ENCODE data around the gene LRRC4B. TPM values are rescaled to one million over a fixed set of nuclear protein-coding genes. Genes with fewer than 3 reads are reported as not detected.
"Not testable (repeated sequence)": the region's sequence is repeated elsewhere in the genome, so short reads cannot be mapped to it uniquely, and the experiment has no call there.

Gene LRRC4B
- total RNA-seq, 1 experiment from 2014 or later = 0.54 TPM

GRCh38 chr19:50607388-50607787 is 39.2 kb upstream of the LRRC4B start:
- no peaks in the 10 kb centered on the region for H3K36me3 Mint-ChIP-seq (ENCODE audit: insufficient read depth, unreplicated experiment)
- BruUV-seq (replicated peaks) = no TSS peak
- Histone ChIP-seq H3K4me1 (no peaks in the 10 kb centered on the region), H3K27me3 (replicated peaks; ENCODE audit: control insufficient read depth, insufficient read depth, low read length) (no peaks in the 10 kb centered on the region), H3K36me3 (ENCODE audit: control insufficient read depth, insufficient read depth, low read length) (no peaks in the 10 kb centered on the region), H3K9me3 (no peaks in the 10 kb centered on the region), H3K4me3 (ENCODE audit: low read depth, low read length) (no peak overlapping the region)
- ChIA-PET CTCF (no interaction called here), POLR2A (no interaction called here)
- no peak overlapping the region for H3K27ac Mint-ChIP-seq (ENCODE audit: unreplicated experiment)
- TF ChIP-seq CTCF (IDR thresholded peaks at IDR 0.05; ENCODE audit: insufficient read depth in 1 of 2, low read depth in 1 of 2, low read length in 1 of 2, severe bottlenecking in 1 of 2, unreplicated experiment in 1 of 2) = no peak
- no peak for DNase-seq
- intact Hi-C loops (cut with micrococcal nuclease; ENCODE audit: unreplicated experiment) = no loop called here
- peaks cover 10% of the 10 kb centered on the region for H3K27me3 Mint-ChIP-seq (ENCODE audit: insufficient read depth, unreplicated experiment)
- no peaks in the 10 kb centered on the region for H3K4me1 Mint-ChIP-seq (ENCODE audit: low read depth, unreplicated experiment)
- peaks cover 13% of the 10 kb centered on the region for H3K9me3 Mint-ChIP-seq (ENCODE audit: unreplicated experiment)
- no peak overlapping the region for H3K4me3 Mint-ChIP-seq (ENCODE audit: unreplicated experiment)

GRCh38 chr19:50606059-50606836 is 38.0 kb upstream of the LRRC4B start:
- H3K4me3 Mint-ChIP-seq (ENCODE audit: unreplicated experiment); H3K4me1 Mint-ChIP-seq (ENCODE audit: low read depth, unreplicated experiment); H3K27me3 ChIP-seq (replicated peaks; ENCODE audit: control insufficient read depth, insufficient read depth, low read length); CTCF ChIA-PET; POLR2A ChIA-PET; H3K9me3 ChIP-seq; H3K36me3 ChIP-seq (ENCODE audit: control insufficient read depth, insufficient read depth, low read length); H3K4me1 ChIP-seq; H3K27ac Mint-ChIP-seq (ENCODE audit: unreplicated experiment); DNase-seq; intact Hi-C loops (cut with micrococcal nuclease; ENCODE audit: unreplicated experiment); H3K4me3 ChIP-seq (ENCODE audit: low read depth, low read length); H3K36me3 Mint-ChIP-seq (ENCODE audit: insufficient read depth, unreplicated experiment); BruUV-seq (replicated peaks): not testable (repeated sequence)
- H3K9me3 Mint-ChIP-seq (ENCODE audit: unreplicated experiment) = peaks cover 13% of the 10 kb centered on the region
- peaks cover 17% of the 10 kb centered on the region for H3K27me3 Mint-ChIP-seq (ENCODE audit: insufficient read depth, unreplicated experiment)

- peaks cover 24% of the 10 kb centered on the region for H3K27me3 Mint-ChIP-seq (ENCODE audit: insufficient read depth, unreplicated experiment)
- H3K9me3 ChIP-seq; H3K36me3 ChIP-seq (ENCODE audit: control insufficient read depth, insufficient read depth, low read length); H3K4me1 ChIP-seq; H3K4me1 Mint-ChIP-seq (ENCODE audit: low read depth, unreplicated experiment); CTCF ChIA-PET; H3K4me3 Mint-ChIP-seq (ENCODE audit: unreplicated experiment); DNase-seq; BruUV-seq (replicated peaks); H3K36me3 Mint-ChIP-seq (ENCODE audit: insufficient read depth, unreplicated experiment); H3K4me3 ChIP-seq (ENCODE audit: low read depth, low read length); intact Hi-C loops (cut with micrococcal nuclease; ENCODE audit: unreplicated experiment); H3K27ac Mint-ChIP-seq (ENCODE audit: unreplicated experiment); POLR2A ChIA-PET; H3K27me3 ChIP-seq (replicated peaks; ENCODE audit: control insufficient read depth, insufficient read depth, low read length): not testable (repeated sequence)
- H3K9me3 Mint-ChIP-seq (ENCODE audit: unreplicated experiment) = peaks cover 13% of the 10 kb centered on the region
Measured at GRCh38 chr19:50604264-50605073, 36.2 kb upstream of the LRRC4B start.

- intact Hi-C loops (cut with micrococcal nuclease; ENCODE audit: unreplicated experiment) = no loop called here
- Histone ChIP-seq H3K36me3 (ENCODE audit: control insufficient read depth, insufficient read depth, low read length) (no peaks in the 10 kb centered on the region), H3K4me3 (ENCODE audit: low read depth, low read length) (no peak overlapping the region), H3K27me3 (replicated peaks; ENCODE audit: control insufficient read depth, insufficient read depth, low read length) (no peaks in the 10 kb centered on the region), H3K9me3 (0 out of 2 replicates have a peak, but pooled peaks cover 5% of the 10 kb centered on the region), H3K4me1 (no peaks in the 10 kb centered on the region)
- POLR2A ChIA-PET = interaction anchor here (0.7 kb wide), 1 partner anchor 214 kb away, joined by 7 read pairs; no protein-coding TSS in a partner anchor
- Mint-ChIP-seq H3K4me3 (ENCODE audit: unreplicated experiment) (no peak overlapping the region), H3K27me3 (ENCODE audit: insufficient read depth, unreplicated experiment) (peaks cover 24% of the 10 kb centered on the region), H3K9me3 (ENCODE audit: unreplicated experiment) (peaks cover 12% of the 10 kb centered on the region), H3K36me3 (ENCODE audit: insufficient read depth, unreplicated experiment) (no peaks in the 10 kb centered on the region), H3K27ac (ENCODE audit: unreplicated experiment) (no peak overlapping the region), H3K4me1 (ENCODE audit: low read depth, unreplicated experiment) (no peaks in the 10 kb centered on the region)
- no peak for DNase-seq
- TF ChIP-seq CTCF (IDR thresholded peaks at IDR 0.05; ENCODE audit: insufficient read depth in 1 of 2, low read depth in 1 of 2, low read length in 1 of 2, severe bottlenecking in 1 of 2, unreplicated experiment in 1 of 2) = no peak
- CTCF ChIA-PET = no interaction called here
- no TSS peak for BruUV-seq (replicated peaks)
Measured at GRCh38 chr19:50602935-50603334, 34.7 kb upstream of the LRRC4B start.

Measured in Caco-2 (cell line).